ENCODE measurements around the gene SMIM3.
"Not testable (repeated sequence)": the region's sequence is repeated elsewhere in the genome, so short reads cannot be mapped to it uniquely, and the experiment has no call there.

DNA sequence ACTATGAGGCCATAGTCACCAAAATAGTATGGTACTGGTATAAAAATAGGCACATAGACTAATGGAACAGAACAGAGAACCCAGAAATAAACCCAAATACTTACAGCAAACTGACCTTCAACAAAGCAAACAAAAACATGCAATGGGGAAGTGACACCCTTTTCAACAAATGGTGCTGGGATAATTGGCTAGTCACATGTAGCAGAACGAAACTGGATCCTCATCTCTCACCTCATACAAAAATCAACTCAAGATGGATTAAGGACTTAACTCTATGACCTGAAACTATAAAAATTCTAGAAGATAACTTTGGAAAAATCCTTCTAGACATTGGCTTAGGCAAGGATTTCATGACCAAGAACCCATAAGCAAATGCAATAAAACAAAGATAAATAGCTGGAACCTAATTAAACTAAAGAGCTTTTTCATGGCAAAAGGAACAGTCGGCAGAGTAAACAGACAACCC, 14.9 kb downstream of the SMIM3 start:
- TF ChIP-seq POLR2AphosphoS5, POLR2A, CTCF (IDR thresholded peaks at IDR 0.05): not testable (repeated sequence)

Measured in gastroesophageal sphincter (tissue), 3 donors.